ENCODE measurements around the gene NEK2.

The NEK2 gene

DNA sequence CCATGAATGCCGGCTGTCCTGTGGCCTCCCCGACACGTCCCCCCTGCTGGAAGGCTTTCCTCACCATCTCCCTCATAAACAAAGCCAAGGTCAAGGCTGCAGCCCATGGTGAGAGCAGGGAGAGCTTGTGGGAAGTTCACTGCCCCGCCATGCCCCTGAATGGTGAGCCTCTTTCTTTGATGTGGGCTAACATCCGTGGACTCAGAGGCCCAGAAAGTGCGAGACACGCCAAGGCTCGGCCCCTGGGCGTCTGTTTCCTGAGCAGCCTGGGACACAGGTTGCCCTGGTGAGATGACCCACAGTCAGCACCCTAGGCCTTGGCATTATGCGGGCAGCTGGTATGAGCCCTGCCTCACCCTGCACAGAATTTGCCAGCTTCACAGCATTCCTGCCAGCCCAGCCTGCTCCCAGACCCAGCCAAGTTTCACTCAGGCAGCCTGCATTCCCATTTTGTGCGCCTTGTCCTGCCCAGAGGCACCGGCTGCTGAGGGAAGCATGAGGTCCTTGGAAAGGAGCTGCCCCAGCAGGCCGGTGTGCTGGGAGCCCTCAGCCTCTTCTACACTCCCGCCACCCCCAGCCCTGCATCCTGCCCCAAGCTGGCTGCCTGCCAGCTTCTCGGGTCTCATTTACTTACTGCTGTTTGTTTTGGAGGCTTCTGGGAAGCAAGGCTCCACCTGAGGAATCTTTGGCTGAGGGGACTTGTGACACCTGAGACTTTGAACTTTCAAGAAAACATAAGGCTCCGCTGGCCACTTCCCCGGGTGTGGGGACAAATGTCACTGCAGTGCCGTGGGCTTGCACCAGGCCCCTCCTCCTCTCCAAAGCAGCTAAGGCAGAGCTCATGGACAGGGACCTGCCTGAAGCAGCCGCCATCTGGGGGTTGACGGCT lies 31.9 kb downstream of the NEK2 start:
- no peak overlapping the region for H3K27ac ChIP-seq (ENCODE audit: low read depth, low read length)

DNA sequence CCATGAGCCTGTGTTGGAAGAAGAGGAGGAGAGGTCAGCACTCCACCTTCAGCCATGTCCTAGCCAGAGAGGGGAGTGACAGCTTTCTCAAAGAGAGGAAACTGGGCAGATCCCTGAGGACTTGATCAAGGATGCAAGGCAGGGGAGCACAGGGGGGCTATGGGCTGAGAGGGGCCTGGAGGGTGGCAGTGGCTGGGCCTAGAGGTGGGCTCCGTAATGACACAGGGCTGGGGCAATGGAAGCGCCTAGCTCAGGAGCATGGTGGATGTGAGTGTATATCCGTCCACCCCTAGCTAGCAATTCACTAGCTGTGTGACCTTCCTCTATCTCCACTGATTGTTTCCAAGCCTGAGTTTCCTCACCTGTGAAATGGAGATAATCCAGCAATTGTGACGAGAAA lies 32.6 kb downstream of the NEK2 start:
- Histone ChIP-seq H3K27me3 (ENCODE audit: low read length) (no peaks in the 10 kb centered on the region), H3K4me2 (ENCODE audit: low read depth, low read length, poor library complexity, severe bottlenecking) (no peak overlapping the region), H3K9me3 (ENCODE audit: insufficient read depth, low read length) (no peaks in the 10 kb centered on the region), H3K9me2 (replicated peaks; ENCODE audit: insufficient read depth, low read length) (no peaks in the 10 kb centered on the region), H3K79me2 (ENCODE audit: insufficient read depth, low read length) (no peaks in the 10 kb centered on the region), H3K27ac (ENCODE audit: low read depth, low read length) (no peak overlapping the region), H3K36me3 (ENCODE audit: low read length) (no peaks in the 10 kb centered on the region), H2AFZ (ENCODE audit: low read depth, low read length, severe bottlenecking) (no peak overlapping the region), H3F3A (ENCODE audit: insufficient read depth) (no peaks in the 10 kb centered on the region), H3K4me3 (ENCODE audit: insufficient read depth, low read length, poor library complexity, severe bottlenecking) (no peak overlapping the region), H4K20me1 (ENCODE audit: low read depth, low read length) (no peaks in the 10 kb centered on the region), H3K9ac (ENCODE audit: low read length) (no peak overlapping the region)
- TF ChIP-seq EZH2phosphoT487 (conservative IDR thresholded peaks at IDR 0.05; ENCODE audit: low read length) = no peak
- TF ChIP-seq, protein P1, sequence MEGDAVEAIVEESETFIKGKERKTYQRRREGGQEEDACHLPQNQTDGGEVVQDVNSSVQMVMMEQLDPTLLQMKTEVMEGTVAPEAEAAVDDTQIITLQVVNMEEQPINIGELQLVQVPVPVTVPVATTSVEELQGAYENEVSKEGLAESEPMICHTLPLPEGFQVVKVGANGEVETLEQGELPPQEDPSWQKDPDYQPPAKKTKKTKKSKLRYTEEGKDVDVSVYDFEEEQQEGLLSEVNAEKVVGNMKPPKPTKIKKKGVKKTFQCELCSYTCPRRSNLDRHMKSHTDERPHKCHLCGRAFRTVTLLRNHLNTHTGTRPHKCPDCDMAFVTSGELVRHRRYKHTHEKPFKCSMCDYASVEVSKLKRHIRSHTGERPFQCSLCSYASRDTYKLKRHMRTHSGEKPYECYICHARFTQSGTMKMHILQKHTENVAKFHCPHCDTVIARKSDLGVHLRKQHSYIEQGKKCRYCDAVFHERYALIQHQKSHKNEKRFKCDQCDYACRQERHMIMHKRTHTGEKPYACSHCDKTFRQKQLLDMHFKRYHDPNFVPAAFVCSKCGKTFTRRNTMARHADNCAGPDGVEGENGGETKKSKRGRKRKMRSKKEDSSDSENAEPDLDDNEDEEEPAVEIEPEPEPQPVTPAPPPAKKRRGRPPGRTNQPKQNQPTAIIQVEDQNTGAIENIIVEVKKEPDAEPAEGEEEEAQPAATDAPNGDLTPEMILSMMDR (IDR thresholded peaks at IDR 0.05; ENCODE audit: insufficient read depth, low read length, poor library complexity, severe bottlenecking) = no peak

More for the DNA sequence above, 31.9 kb downstream of the NEK2 start:
- no peaks in the 10 kb centered on the region for H3K9me3 ChIP-seq (ENCODE audit: insufficient read depth, low read length)
- TF ChIP-seq EZH2phosphoT487 (conservative IDR thresholded peaks at IDR 0.05; ENCODE audit: low read length) = no peak
- TF ChIP-seq, protein P1 (IDR thresholded peaks at IDR 0.05; ENCODE audit: insufficient read depth, low read length, poor library complexity, severe bottlenecking) = no peak
- no peaks in the 10 kb centered on the region for H3K36me3 ChIP-seq (ENCODE audit: low read length)
- H3K4me2 ChIP-seq (ENCODE audit: low read depth, low read length, poor library complexity, severe bottlenecking) = no peak overlapping the region
- H3K9ac ChIP-seq (ENCODE audit: low read length) = no peak overlapping the region
- H2AFZ ChIP-seq (ENCODE audit: low read depth, low read length, severe bottlenecking) = no peak overlapping the region
- H4K20me1 ChIP-seq (ENCODE audit: low read depth, low read length) = no peaks in the 10 kb centered on the region
- no peaks in the 10 kb centered on the region for H3K27me3 ChIP-seq (ENCODE audit: low read length)
- H3K9me2 ChIP-seq (replicated peaks; ENCODE audit: insufficient read depth, low read length) = no peaks in the 10 kb centered on the region
- H3K79me2 ChIP-seq (ENCODE audit: insufficient read depth, low read length) = no peaks in the 10 kb centered on the region
- no peak overlapping the region for H3K4me3 ChIP-seq (ENCODE audit: insufficient read depth, low read length, poor library complexity, severe bottlenecking)
- no peaks in the 10 kb centered on the region for H3F3A ChIP-seq (ENCODE audit: insufficient read depth)

DNA sequence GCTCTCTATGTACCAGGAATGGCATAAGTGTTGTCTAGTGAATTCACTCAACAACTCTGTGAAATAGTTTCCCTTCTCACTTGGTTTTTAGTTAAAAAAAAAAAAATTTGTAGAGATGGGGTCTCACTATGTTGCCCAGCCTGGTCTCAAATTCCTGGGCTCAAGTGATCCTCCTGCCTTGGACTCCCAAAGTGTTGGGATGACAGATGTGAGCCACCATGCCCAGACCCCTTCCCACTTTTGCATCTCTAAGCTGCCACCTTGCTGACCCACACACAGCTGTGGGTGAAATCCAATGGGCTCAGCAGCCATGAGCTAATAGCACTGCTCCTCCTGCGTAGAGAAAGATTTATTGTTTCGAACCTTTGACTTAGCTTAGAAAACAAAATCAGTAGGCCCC lies 33.5 kb downstream of the NEK2 start:
- H2AFZ ChIP-seq (ENCODE audit: low read depth, low read length, severe bottlenecking) = no peak overlapping the region
- H4K20me1 ChIP-seq (ENCODE audit: low read depth, low read length) = no peaks in the 10 kb centered on the region
- no peaks in the 10 kb centered on the region for H3K79me2 ChIP-seq (ENCODE audit: insufficient read depth, low read length)
- no peaks in the 10 kb centered on the region for H3K9me3 ChIP-seq (ENCODE audit: insufficient read depth, low read length)
- H3K4me2 ChIP-seq (ENCODE audit: low read depth, low read length, poor library complexity, severe bottlenecking) = no peak overlapping the region
- TF ChIP-seq EZH2phosphoT487 (conservative IDR thresholded peaks at IDR 0.05; ENCODE audit: low read length) = no peak
- TF ChIP-seq, protein P1 (IDR thresholded peaks at IDR 0.05; ENCODE audit: insufficient read depth, low read length, poor library complexity, severe bottlenecking) = no peak
- H3K9me2 ChIP-seq (replicated peaks; ENCODE audit: insufficient read depth, low read length) = no peaks in the 10 kb centered on the region
- H3K27ac ChIP-seq (ENCODE audit: low read depth, low read length) = no peak overlapping the region
- no peak overlapping the region for H3K4me3 ChIP-seq (ENCODE audit: insufficient read depth, low read length, poor library complexity, severe bottlenecking)
- H3K9ac ChIP-seq (ENCODE audit: low read length) = no peak overlapping the region
- no peaks in the 10 kb centered on the region for H3K27me3 ChIP-seq (ENCODE audit: low read length)
- no peaks in the 10 kb centered on the region for H3K36me3 ChIP-seq (ENCODE audit: low read length)
- no peaks in the 10 kb centered on the region for H3F3A ChIP-seq (ENCODE audit: insufficient read depth)

All from SU-DHL-6 (cell line).